Peyer's patch (tissue), 4 donors: ENCODE results near the gene PDCL3.

Experiments
- CTCF ChIP-seq, 6 experiments: fragments of 450-650 bp in 4 of 6; fragments of 200-600 bp in 2 of 6; sonication (generic) in 1 of 6; IDR thresholded peaks; one replicate each; pipeline ENCODE4 v1.5.1; 2017 to 2019; ENCODE audit warnings: antibody characterized with exemption in 6 of 6, mild to moderate bottlenecking in 3 of 6, moderate library complexity in 1 of 6
- POLR2A ChIP-seq, 2 donors: fragments of 450-650 bp; IDR thresholded peaks; one replicate each; pipeline ENCODE4 v1.5.1; 2017; ENCODE audit warnings: antibody characterized with exemption in 2 of 2, mild to moderate bottlenecking in 2 of 2, moderate library complexity in 2 of 2

DNA sequence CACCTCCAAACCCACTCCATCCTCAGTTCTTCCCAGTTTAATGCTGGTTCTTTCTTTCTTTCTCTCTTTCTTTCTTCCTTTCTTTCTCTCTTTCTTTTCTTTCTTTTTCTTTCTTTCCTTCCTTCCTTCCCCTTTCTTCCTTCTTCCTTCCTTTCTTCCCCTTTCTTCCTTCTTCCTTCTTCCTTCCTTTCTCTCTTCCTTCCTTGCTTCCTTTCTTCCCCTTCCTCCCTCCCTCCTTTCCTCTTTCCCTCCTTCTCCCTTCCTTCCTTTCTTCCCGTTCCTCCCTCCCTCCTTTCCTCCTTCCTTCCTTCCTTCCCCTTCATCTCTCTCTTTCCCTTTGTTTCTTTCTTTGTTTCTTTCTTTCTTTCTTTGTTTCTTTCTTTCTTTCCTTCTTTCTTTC is 50.9 kb downstream of the PDCL3 start:
- no peak for TF ChIP-seq CTCF (IDR thresholded peaks at IDR 0.05)
- no peak for TF ChIP-seq POLR2A (IDR thresholded peaks at IDR 0.05)
